Right lobe of liver (tissue), 6 donors: Measurements from ENCODE around the gene NSUN3. TPM values are rescaled to one million over a fixed set of nuclear protein-coding genes. Genes with fewer than 3 reads are reported as not detected.

Source experiments
- ATAC-seq, 4 donors: fragments of 200-7000 bp; cut with Tn5 transposase; one replicate each; pipeline ENCODE4 v1.9.1; 2020; ENCODE audit warnings: mild to moderate bottlenecking in 4 of 4, moderate library complexity in 4 of 4
- DNase-seq, 3 donors: peaks; one replicate each; pipeline ENCODE4 v3.0.0-alpha.2; 2020
- H3K27ac ChIP-seq, 3 donors: fragments of 200-600 bp; one replicate each; pipeline ENCODE4 v1.8.0; 2022
- H3K27me3 ChIP-seq, 2 donors: fragments of 200-600 bp; one replicate each; pipeline ENCODE4 v1.8.0; 2022
- H3K36me3 ChIP-seq, 4 donors: fragments of 200-600 bp; sonication (generic) in 1 of 4; one replicate each; pipeline versions ENCODE4 v1.5.1 to v1.8.0; 2017 to 2022; ENCODE audit warnings: control low read depth in 1 of 4
- H3K4me1 ChIP-seq, 4 donors: fragments of 200-600 bp; sonication (generic) in 1 of 4; one replicate each; pipeline versions ENCODE4 v1.5.1 to v1.8.0; 2017 to 2022; ENCODE audit warnings: control low read depth in 1 of 4
- H3K4me3 ChIP-seq, 3 donors: fragments of 200-600 bp; one replicate each; pipeline ENCODE4 v1.8.0; 2022
- H3K9me3 ChIP-seq, 4 donors: fragments of 200-600 bp; sonication (generic) in 1 of 4; one replicate each; pipeline versions ENCODE4 v1.5.1 to v1.8.0; 2017 to 2022; ENCODE audit warnings: control low read depth in 1 of 4
- POLR2A ChIP-seq: fragments of 450-650 bp; IDR thresholded peaks from one replicate; pipeline ENCODE4 v1.6.1; 2017; ENCODE audit warnings: antibody characterized with exemption, mild to moderate bottlenecking
- WGBS: methylation state at CpG from one replicate; pipeline ENCODE4 v1.1.6; 2018; ENCODE audit warnings: low coverage, low lambda C conversion rate; ENCODE audit not compliant: insufficient coverage; ENCODE audit errors: missing lambda C conversion rate; 5-methylcytosine and 5-hydroxymethylcytosine counted together
- intact Hi-C, 2 donors: fragments of 100-400 bp; cut with DNase I; formaldehyde crosslinking; loops; one replicate each; pipeline versions ENCODE4 v1.11.2 to v1.14.1; 2022
- total RNA-seq, 6 experiments: library from RNA; depleted of rRNA in 2 of 6; stranded (reverse); fragments of >200 nt in 2 of 6; fragmentation: NEBNext Ultra II Directional in 3 of 6; extraction: Animal tissue kit (Norgen Biotek cat#: 25700) in 3 of 6; gene quantifications; one replicate each; pipeline versions ENCODE4 v1.1.0 to v1.2.4, GENCODE V29; 2016 to 2023
- TF ChIP-seq, protein P1 (sequence below), 4 donors: fragments of 200-600 bp in 3 of 4; fragments of 450-650 bp in 1 of 4; IDR thresholded peaks; one replicate each; pipeline versions ENCODE4 v1.5.1 to v1.8.0; 2016 to 2022; ENCODE audit warnings: antibody characterized with exemption in 4 of 4, mild to moderate bottlenecking in 2 of 4
- donor health status: DM: no; HTN: yes; CAD: no.
- donor health status: DM: no; HTN: no; CAD: no.
- donor health status: DM: no; HTN: no; CAD: no.
- donor health status: DM: no; HTN: yes; CAD: no.
- donor health status: DM: no; HTN: yes; CAD: no.

NSUN3 gene
- total RNA-seq, 6 experiments from 2014 or later, result 4.9 to 6.2 (median 5.6) TPM

DNA sequence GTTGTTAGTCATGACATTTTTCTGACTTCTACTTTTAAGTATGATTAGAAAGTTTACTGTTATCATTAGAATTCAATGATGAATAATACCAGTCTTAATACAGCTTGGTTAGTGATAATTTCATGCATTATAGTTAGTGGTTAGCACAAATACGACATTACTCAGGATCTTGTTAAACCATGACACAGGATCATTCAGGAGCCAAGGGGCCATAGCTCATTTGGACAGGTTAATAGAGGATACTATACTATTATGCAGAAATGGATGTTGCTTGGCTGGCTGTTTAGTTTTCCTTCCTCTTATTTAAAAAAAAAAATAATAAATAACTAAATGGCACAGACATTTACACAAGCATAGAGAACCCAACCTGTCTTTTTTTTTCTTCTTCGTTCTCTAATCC is 55.5 kb downstream of the NSUN3 start:
- DNase-seq, result no peak
- intact Hi-C loops, result no loop called here
- Histone ChIP-seq H3K9me3 (no peaks in the 10 kb centered on the region), H3K27me3 (no peaks in the 10 kb centered on the region), H3K4me1 (no peaks in the 10 kb centered on the region), H3K4me3 (no peak overlapping the region), H3K36me3 (no peaks in the 10 kb centered on the region), H3K27ac (no peak overlapping the region)
- TF ChIP-seq, protein P1, sequence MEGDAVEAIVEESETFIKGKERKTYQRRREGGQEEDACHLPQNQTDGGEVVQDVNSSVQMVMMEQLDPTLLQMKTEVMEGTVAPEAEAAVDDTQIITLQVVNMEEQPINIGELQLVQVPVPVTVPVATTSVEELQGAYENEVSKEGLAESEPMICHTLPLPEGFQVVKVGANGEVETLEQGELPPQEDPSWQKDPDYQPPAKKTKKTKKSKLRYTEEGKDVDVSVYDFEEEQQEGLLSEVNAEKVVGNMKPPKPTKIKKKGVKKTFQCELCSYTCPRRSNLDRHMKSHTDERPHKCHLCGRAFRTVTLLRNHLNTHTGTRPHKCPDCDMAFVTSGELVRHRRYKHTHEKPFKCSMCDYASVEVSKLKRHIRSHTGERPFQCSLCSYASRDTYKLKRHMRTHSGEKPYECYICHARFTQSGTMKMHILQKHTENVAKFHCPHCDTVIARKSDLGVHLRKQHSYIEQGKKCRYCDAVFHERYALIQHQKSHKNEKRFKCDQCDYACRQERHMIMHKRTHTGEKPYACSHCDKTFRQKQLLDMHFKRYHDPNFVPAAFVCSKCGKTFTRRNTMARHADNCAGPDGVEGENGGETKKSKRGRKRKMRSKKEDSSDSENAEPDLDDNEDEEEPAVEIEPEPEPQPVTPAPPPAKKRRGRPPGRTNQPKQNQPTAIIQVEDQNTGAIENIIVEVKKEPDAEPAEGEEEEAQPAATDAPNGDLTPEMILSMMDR (IDR thresholded peaks at IDR 0.05), result no peak
- TF ChIP-seq POLR2A, result no peak
- peak in 1 of 4 donors; percentile 52 for ATAC-seq
- WGBS, result 78% methylated on average over 2 of the region's 2 CpGs

DNA sequence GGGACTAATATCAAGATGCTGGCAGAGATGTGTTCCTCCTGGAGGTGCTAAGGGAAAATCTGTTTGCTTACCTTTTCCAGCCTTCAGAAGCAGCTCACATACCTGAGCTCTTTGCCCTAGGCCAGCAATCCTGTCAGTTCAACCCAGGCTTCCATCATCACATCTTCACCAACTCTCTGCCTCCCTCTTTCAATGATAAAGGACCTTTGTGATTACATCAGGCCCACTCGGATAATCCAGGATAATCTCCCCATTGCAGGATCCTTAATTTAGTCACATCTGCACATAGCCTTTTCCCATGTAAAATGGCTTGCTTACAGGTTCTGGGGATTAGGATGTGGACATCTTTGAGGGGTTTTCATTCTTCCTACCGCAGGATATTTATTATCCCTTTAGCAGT is 58.3 kb downstream of the NSUN3 start:
- 91% methylated on average over 2 of the region's 2 CpGs for WGBS
- no peaks in the 10 kb centered on the region for H3K36me3 ChIP-seq
- H3K27ac ChIP-seq, result no peak overlapping the region
- TF ChIP-seq POLR2A, result no peak
- TF ChIP-seq, protein P1 (IDR thresholded peaks at IDR 0.05), result no peak
- ATAC-seq, result no peak
- no peak overlapping the region for H3K4me3 ChIP-seq
- intact Hi-C loops, result no loop called here
- H3K4me1 ChIP-seq, result no peaks in the 10 kb centered on the region
- no peaks in the 10 kb centered on the region for H3K27me3 ChIP-seq
- H3K9me3 ChIP-seq, result no peaks in the 10 kb centered on the region
- no peak for DNase-seq

DNA sequence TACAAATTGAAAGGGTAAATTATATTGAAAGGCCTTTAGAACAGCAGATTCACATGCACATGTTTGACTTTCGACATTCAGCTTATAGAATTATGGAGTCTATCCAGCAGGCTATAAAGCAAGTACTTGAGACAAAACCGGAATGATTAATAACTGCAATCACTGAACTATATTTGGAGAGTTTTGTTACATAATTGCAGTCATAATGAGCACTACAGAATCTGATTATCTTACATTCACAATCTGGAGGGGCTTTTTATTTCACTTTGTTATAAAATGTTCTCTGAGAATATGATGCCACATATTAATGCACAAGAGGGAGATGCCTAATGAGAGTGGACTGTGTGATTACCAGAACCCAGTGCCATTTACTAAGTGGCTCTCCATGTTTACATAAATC is 64.3 kb downstream of the NSUN3 start:
- 74% methylated on average over 2 of the region's 2 CpGs for WGBS
- intact Hi-C loops, result no loop called here
- Histone ChIP-seq H3K4me1 (peaks cover 0 to 12% (median 0%) of the 10 kb centered on the region in 4 donors), H3K36me3 (peaks cover 0 to 4% (median 0%) of the 10 kb centered on the region in 4 donors), H3K27ac (no peak overlapping the region), H3K4me3 (no peak overlapping the region), H3K27me3 (no peaks in the 10 kb centered on the region), H3K9me3 (no peaks in the 10 kb centered on the region)
- DNase-seq (no peak), ATAC-seq (no peak)
- no peak for TF ChIP-seq POLR2A
- TF ChIP-seq, protein P1 (IDR thresholded peaks at IDR 0.05), result no peak

DNA sequence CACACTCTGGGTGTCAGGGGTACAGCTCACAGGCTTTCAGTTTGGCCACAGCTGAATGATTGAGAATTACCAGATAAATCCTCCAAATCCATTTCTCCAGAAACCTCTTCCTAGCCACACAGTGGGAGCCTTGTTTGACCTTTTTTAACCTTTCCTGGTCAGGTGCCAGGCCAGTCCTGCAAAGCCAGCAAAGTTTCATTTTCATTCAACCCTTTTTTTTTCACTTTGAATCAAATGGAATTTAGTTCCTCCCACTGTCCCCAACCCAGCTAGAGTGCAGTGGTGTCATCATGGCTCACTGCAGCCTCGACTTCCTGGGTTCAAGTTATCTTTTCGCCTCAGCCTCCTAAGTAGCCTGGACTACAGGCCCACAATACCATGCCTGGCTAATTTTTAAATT is 67.8 kb downstream of the NSUN3 start:
- peak; percentile 52 to 83 (median 76) for ATAC-seq
- no peak for DNase-seq
- 39% methylated on average over 2 of the region's 2 CpGs for WGBS
- Histone ChIP-seq H3K4me3 (no peak overlapping the region), H3K9me3 (no peaks in the 10 kb centered on the region), H3K36me3 (peaks cover 0 to 4% (median 0%) of the 10 kb centered on the region in 4 donors), H3K27me3 (no peaks in the 10 kb centered on the region), H3K4me1 (peaks cover 0 to 12% (median 0%) of the 10 kb centered on the region in 4 donors), H3K27ac (no peak overlapping the region)
- intact Hi-C loops, result no loop called here
- TF ChIP-seq, protein P1 (IDR thresholded peaks at IDR 0.05), result no peak
- TF ChIP-seq POLR2A, result no peak

DNA sequence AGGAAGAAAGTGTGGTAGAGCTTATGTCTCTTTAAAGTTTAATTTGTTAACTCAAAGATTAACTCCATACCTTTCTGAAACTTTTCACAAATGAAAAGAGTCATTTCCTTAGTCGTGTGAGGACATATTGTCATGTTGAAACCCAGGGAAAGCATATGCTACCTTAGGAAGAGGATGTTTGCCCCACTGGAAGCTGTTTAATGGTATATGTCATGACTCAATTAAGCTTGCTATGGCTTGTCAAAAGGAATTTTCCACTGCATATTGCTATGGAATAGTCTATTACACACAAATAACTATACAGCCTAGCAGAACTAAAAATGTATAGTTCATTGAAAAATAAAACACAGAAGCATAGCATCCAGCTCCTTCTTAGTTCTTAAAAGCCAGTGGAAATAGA is 69.9 kb downstream of the NSUN3 start:
- Histone ChIP-seq H3K27ac (no peak overlapping the region), H3K36me3 (no peaks in the 10 kb centered on the region), H3K4me3 (no peak overlapping the region), H3K9me3 (no peaks in the 10 kb centered on the region), H3K4me1 (peaks cover 0 to 12% (median 0%) of the 10 kb centered on the region in 4 donors), H3K27me3 (no peaks in the 10 kb centered on the region)
- intact Hi-C loops, result no loop called here
- ATAC-seq, result no peak
- no peak for TF ChIP-seq POLR2A
- TF ChIP-seq, protein P1 (IDR thresholded peaks at IDR 0.05), result no peak
- 25% methylated on average over 1 of the region's 1 CpG for WGBS
- no peak for DNase-seq
